Measurements from ENCODE around the gene POLE4. TPM values are rescaled to one million over a fixed set of nuclear protein-coding genes. Genes with fewer than 3 reads are reported as not detected.

Gene POLE4
- total and polyA plus RNA-seq, 2 donors (not counting 1 experiment from before 2014, with no cell fraction given) = 26.3 to 28.9 TPM

- no peaks in the 10 kb centered on the region for H3K4me1 ChIP-seq (ENCODE audit: control insufficient read depth, extremely low read depth, insufficient read depth, low read length)
- no peak overlapping the region for H3K27ac ChIP-seq (ENCODE audit: insufficient read depth, low read length)
- H3K27me3 ChIP-seq (ENCODE audit: control insufficient read depth, insufficient read depth, low read length) = no peaks in the 10 kb centered on the region
- H3K4me3 ChIP-seq (replicated peaks in 1 of 4; ENCODE audit: control extremely low read depth in 1 of 4, insufficient read depth in 1 of 4, low read depth in 3 of 4, low read length in 4 of 4) = no peak overlapping the region
- H3K9ac ChIP-seq (ENCODE audit: insufficient read depth, low read length) = no peak overlapping the region
- H4K20me1 ChIP-seq (ENCODE audit: control insufficient read depth, extremely low read depth, insufficient read depth, low read length) = no peaks in the 10 kb centered on the region
- H3K9me3 ChIP-seq (ENCODE audit: control insufficient read depth, insufficient read depth, low read depth, low read length) = no peaks in the 10 kb centered on the region
- H2AFZ ChIP-seq (ENCODE audit: low read length) = no peak overlapping the region
- no peak for TF ChIP-seq EZH2 (IDR thresholded peaks at IDR 0.05; ENCODE audit: low read length, missing control alignments)
- TF ChIP-seq CTCF (conservative IDR thresholded peaks at IDR 0.05 in 1 of 2, IDR thresholded peaks at IDR 0.05 in 1 of 2; ENCODE audit: low read depth in 1 of 2, low read length in 2 of 2) = no peak
- no peak for DNase-seq (ENCODE audit: low read depth in 2 of 2)
- no peak overlapping the region for H3K4me2 ChIP-seq (ENCODE audit: extremely low read depth, insufficient read depth, low read length)
- H3K79me2 ChIP-seq (ENCODE audit: control insufficient read depth, insufficient read depth, low read length) = no peaks in the 10 kb centered on the region
- no peaks in the 10 kb centered on the region for H3K36me3 ChIP-seq (ENCODE audit: control insufficient read depth, insufficient read depth, low read length)
Observed at GRCh38 chr2:74999468-74999867, 41.0 kb downstream of the POLE4 start.

GRCh38 chr2:75002007-75002406, 43.6 kb downstream of the POLE4 start:
- no peak overlapping the region for H3K27ac ChIP-seq (ENCODE audit: insufficient read depth, low read length)
- H2AFZ ChIP-seq (ENCODE audit: low read length) = no peak overlapping the region
- H3K79me2 ChIP-seq (ENCODE audit: control insufficient read depth, insufficient read depth, low read length) = no peaks in the 10 kb centered on the region
- H3K9me3 ChIP-seq (ENCODE audit: control insufficient read depth, insufficient read depth, low read depth, low read length) = no peaks in the 10 kb centered on the region
- H4K20me1 ChIP-seq (ENCODE audit: control insufficient read depth, extremely low read depth, insufficient read depth, low read length) = no peaks in the 10 kb centered on the region
- no peak overlapping the region for H3K9ac ChIP-seq (ENCODE audit: insufficient read depth, low read length)
- no peaks in the 10 kb centered on the region for H3K27me3 ChIP-seq (ENCODE audit: control insufficient read depth, insufficient read depth, low read length)
- no peak overlapping the region for H3K4me2 ChIP-seq (ENCODE audit: extremely low read depth, insufficient read depth, low read length)
- H3K4me1 ChIP-seq (ENCODE audit: control insufficient read depth, extremely low read depth, insufficient read depth, low read length) = no peaks in the 10 kb centered on the region
- no peaks in the 10 kb centered on the region for H3K36me3 ChIP-seq (ENCODE audit: control insufficient read depth, insufficient read depth, low read length)
- TF ChIP-seq CTCF (conservative IDR thresholded peaks at IDR 0.05 in 1 of 2, IDR thresholded peaks at IDR 0.05 in 1 of 2; ENCODE audit: low read depth in 1 of 2, low read length in 2 of 2) (no peak), EZH2 (IDR thresholded peaks at IDR 0.05; ENCODE audit: low read length, missing control alignments) (no peak)
- no peak for DNase-seq (ENCODE audit: low read depth in 2 of 2)
- H3K4me3 ChIP-seq (replicated peaks in 1 of 4; ENCODE audit: control extremely low read depth in 1 of 4, insufficient read depth in 1 of 4, low read depth in 3 of 4, low read length in 4 of 4) = no peak overlapping the region

GRCh38 chr2:75003276-75003675, 44.8 kb downstream of the POLE4 start:
- no peak overlapping the region for H3K4me3 ChIP-seq (replicated peaks in 1 of 4; ENCODE audit: control extremely low read depth in 1 of 4, insufficient read depth in 1 of 4, low read depth in 3 of 4, low read length in 4 of 4)
- H3K4me1 ChIP-seq (ENCODE audit: control insufficient read depth, extremely low read depth, insufficient read depth, low read length) = no peaks in the 10 kb centered on the region
- no peak for TF ChIP-seq CTCF (conservative IDR thresholded peaks at IDR 0.05 in 1 of 2, IDR thresholded peaks at IDR 0.05 in 1 of 2; ENCODE audit: low read depth in 1 of 2, low read length in 2 of 2)
- no peak for TF ChIP-seq EZH2 (IDR thresholded peaks at IDR 0.05; ENCODE audit: low read length, missing control alignments)
- no peaks in the 10 kb centered on the region for H3K79me2 ChIP-seq (ENCODE audit: control insufficient read depth, insufficient read depth, low read length)
- H3K27me3 ChIP-seq (ENCODE audit: control insufficient read depth, insufficient read depth, low read length) = no peaks in the 10 kb centered on the region
- H3K9me3 ChIP-seq (ENCODE audit: control insufficient read depth, insufficient read depth, low read depth, low read length) = no peaks in the 10 kb centered on the region
- H3K4me2 ChIP-seq (ENCODE audit: extremely low read depth, insufficient read depth, low read length) = no peak overlapping the region
- peak in 1 of 2 donors; percentile 9 for DNase-seq (ENCODE audit: low read depth in 2 of 2)
- no peak overlapping the region for H3K9ac ChIP-seq (ENCODE audit: insufficient read depth, low read length)
- no peak overlapping the region for H2AFZ ChIP-seq (ENCODE audit: low read length)
- H3K27ac ChIP-seq (ENCODE audit: insufficient read depth, low read length) = no peak overlapping the region
- H4K20me1 ChIP-seq (ENCODE audit: control insufficient read depth, extremely low read depth, insufficient read depth, low read length) = no peaks in the 10 kb centered on the region
- no peaks in the 10 kb centered on the region for H3K36me3 ChIP-seq (ENCODE audit: control insufficient read depth, insufficient read depth, low read length)

All from fibroblast of lung (primary cell).